VCaP (cell line): ENCODE measurements around the gene KCTD5.

Source experiments
- H3K27ac ChIP-seq: fragments of 450-650 bp; 2 replicates; pipeline ENCODE4 v1.5.1; 2017
- CTCF ChIP-seq: fragments of 450-650 bp; conservative IDR thresholded peaks from 2 replicates; pipeline ENCODE4 v1.5.1; 2017; ENCODE audit warnings: mild to moderate bottlenecking, moderate library complexity

KCTD5 gene

GRCh38 chr16:2720719-2721633 lies 38.7 kb downstream of the KCTD5 start:
- peak overlapping the region; percentile 78 for H3K27ac ChIP-seq
- peak; percentile 77 for TF ChIP-seq CTCF

- H3K27ac ChIP-seq = peak overlapping the region; percentile 78
Measured at GRCh38 chr16:2721634-2722173, 39.4 kb downstream of the KCTD5 start.

- no peak overlapping the region for H3K27ac ChIP-seq
- no peak for TF ChIP-seq CTCF
Measured at GRCh38 chr16:2724088-2724676, 41.9 kb downstream of the KCTD5 start.

GRCh38 chr16:2724816-2725348 lies 42.6 kb downstream of the KCTD5 start:
- no peak overlapping the region for H3K27ac ChIP-seq
- no peak for TF ChIP-seq CTCF

- H3K27ac ChIP-seq = no peak overlapping the region
- no peak for TF ChIP-seq CTCF
Measured at GRCh38 chr16:2726923-2727322, 44.6 kb downstream of the KCTD5 start.

GRCh38 chr16:2728034-2728433 lies 45.7 kb downstream of the KCTD5 start:
- H3K27ac ChIP-seq = no peak overlapping the region
- no peak for TF ChIP-seq CTCF

- TF ChIP-seq CTCF = no peak
Measured at GRCh38 chr16:2734844-2735515, 52.7 kb downstream of the KCTD5 start.

More at GRCh38 chr16:2734844-2735515, 52.7 kb downstream of the KCTD5 start:
- no peak overlapping the region for H3K27ac ChIP-seq
